ENCODE measurements around the gene FOXP2.

GRCh38 chr7:114487174-114487573 lies 72.6 kb downstream of the FOXP2 start:
- no peak for TF ChIP-seq POLR2A (IDR thresholded peaks at IDR 0.05; ENCODE audit: low read depth, low read length)
- no peak for TF ChIP-seq POLR2AphosphoS5 (IDR thresholded peaks at IDR 0.05; ENCODE audit: low read depth, low read length)
- no peak for TF ChIP-seq PAX5 (IDR thresholded peaks at IDR 0.05; ENCODE audit: insufficient read depth, low read length, severe bottlenecking)
- TF ChIP-seq TAF1 (IDR thresholded peaks at IDR 0.05; ENCODE audit: low read depth, low read length) = no peak
- no peak for TF ChIP-seq POU2F2 (IDR thresholded peaks at IDR 0.05; ENCODE audit: low read depth, low read length)
- TF ChIP-seq SPI1 (IDR thresholded peaks at IDR 0.05; ENCODE audit: low read depth, low read length) = no peak

Data from GM12891 (cell line).